Vagina (tissue), 2 donors: Measurements from ENCODE around the gene CHST1.

Experiments used
- CTCF ChIP-seq, 3 experiments: fragments of 450-650 bp in 2 of 3; fragments of 200-600 bp in 1 of 3; sonication (generic) in 1 of 3; IDR thresholded peaks; one replicate each; pipeline ENCODE4 v1.5.1; 2017 to 2019; ENCODE audit warnings: antibody characterized with exemption in 3 of 3, mild to moderate bottlenecking in 2 of 3, moderate library complexity in 2 of 3
- POLR2AphosphoS5 ChIP-seq, 2 donors: sonication (generic); formaldehyde crosslinking; IDR thresholded peaks; one replicate each; pipeline ENCODE4 v1.9.0; 2017; ENCODE audit warnings: antibody characterized with exemption in 2 of 2, mild to moderate bottlenecking in 2 of 2, low read depth in 1 of 2; ENCODE audit not compliant: insufficient read depth in 1 of 2

- TF ChIP-seq CTCF (IDR thresholded peaks at IDR 0.05): no peak
- no peak for TF ChIP-seq POLR2AphosphoS5 (IDR thresholded peaks at IDR 0.05; ENCODE audit: insufficient read depth in 1 of 2, low read depth in 1 of 2)
Measured at GRCh38 chr11:45666648-45667642, 1.5 kb upstream of the CHST1 start.
